Vagina (tissue), 2 donors: ENCODE data around the gene ATOH1. TPM values are rescaled to one million over a fixed set of nuclear protein-coding genes. Genes with fewer than 3 reads are reported as not detected.

Experiments
- DNase-seq, 2 donors: peaks; one replicate each; pipeline ENCODE4 v3.0.0-alpha.2; 2017; ENCODE audit errors: extremely low spot score in 2 of 2
- H3K27ac ChIP-seq: fragments of 200-600 bp; sonication (generic); one replicate; pipeline ENCODE4 v1.5.1; 2019
- H3K27me3 ChIP-seq: fragments of 200-600 bp; sonication (generic); one replicate; pipeline ENCODE4 v1.5.1; 2019
- H3K36me3 ChIP-seq, 2 donors: fragments of 200-600 bp; sonication (generic); one replicate each; pipeline ENCODE4 v1.5.1; 2017 to 2019
- H3K4me1 ChIP-seq: fragments of 200-600 bp; sonication (generic); one replicate; pipeline ENCODE4 v1.5.1; 2019
- H3K4me3 ChIP-seq, 2 donors: fragments of 200-600 bp; sonication (generic); 1 replicate in 1 of 2; 2 replicates in 1 of 2; pipeline ENCODE4 v1.5.1; 2016 to 2019
- H3K9me3 ChIP-seq: fragments of 200-600 bp; sonication (generic); one replicate; pipeline ENCODE4 v1.5.1; 2019
- POLR2A ChIP-seq, 2 donors: fragments of 450-650 bp; IDR thresholded peaks; one replicate each; pipeline ENCODE4 v1.6.1; 2017; ENCODE audit warnings: antibody characterized with exemption in 2 of 2, mild to moderate bottlenecking in 2 of 2, moderate library complexity in 2 of 2
- POLR2AphosphoS5 ChIP-seq, 2 donors: sonication (generic); formaldehyde crosslinking; IDR thresholded peaks; one replicate each; pipeline ENCODE4 v1.9.0; 2017; ENCODE audit warnings: antibody characterized with exemption in 2 of 2, mild to moderate bottlenecking in 2 of 2, low read depth in 1 of 2; ENCODE audit not compliant: insufficient read depth in 1 of 2
- intact Hi-C: fragments of 100-400 bp; cut with DNase I; formaldehyde crosslinking; loops from one replicate; pipeline ENCODE4 v1.15.1; 2023
- small RNA-seq: library from RNA; depleted of rRNA; stranded (forward); fragments of <200 nt; gene quantifications from one replicate; pipeline ENCODE3, GENCODE V24; 2016
- total RNA-seq: library from RNA; depleted of rRNA; stranded (reverse); fragments of >200 nt; gene quantifications from one replicate; pipeline ENCODE4 v1.2.3, GENCODE V29; 2016
- TF ChIP-seq, protein P1 (sequence below), 3 experiments: fragments of 450-650 bp in 2 of 3; fragments of 200-600 bp in 1 of 3; sonication (generic) in 1 of 3; IDR thresholded peaks; one replicate each; pipeline ENCODE4 v1.5.1; 2017 to 2019; ENCODE audit warnings: antibody characterized with exemption in 3 of 3, mild to moderate bottlenecking in 2 of 3, moderate library complexity in 2 of 3

Gene ATOH1
- total RNA-seq, 1 donor from 2014 or later, result not detected

DNA sequence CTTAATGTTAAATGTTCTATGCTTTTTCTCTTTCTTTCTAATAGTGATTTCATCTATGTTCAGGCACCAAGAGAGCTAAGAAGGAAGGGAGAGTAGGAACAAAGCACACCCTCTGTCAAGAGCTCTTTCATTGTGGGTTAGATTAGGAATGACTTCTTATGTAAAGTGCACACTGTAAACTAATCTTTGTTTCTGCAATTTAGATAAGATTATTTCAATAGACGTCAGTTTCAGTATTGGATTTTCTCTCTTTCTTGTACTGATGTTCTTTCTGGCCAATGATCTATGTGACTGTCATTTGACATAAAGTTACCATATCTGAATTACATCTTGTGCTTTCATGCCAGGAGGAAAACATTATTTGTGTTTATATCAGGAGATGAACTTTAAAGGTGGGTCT lies 48.2 kb downstream of the ATOH1 start:
- no peak for DNase-seq
- no peak overlapping the region for H3K27ac ChIP-seq
- no peaks in the 10 kb centered on the region for H3K27me3 ChIP-seq
- H3K9me3 ChIP-seq, result no peaks in the 10 kb centered on the region
- no peaks in the 10 kb centered on the region for H3K4me1 ChIP-seq
- H3K36me3 ChIP-seq, result no peaks in the 10 kb centered on the region
- TF ChIP-seq POLR2A (IDR thresholded peaks at IDR 0.05) (no peak), POLR2AphosphoS5 (IDR thresholded peaks at IDR 0.05; ENCODE audit: insufficient read depth in 1 of 2, low read depth in 1 of 2) (no peak)
- TF ChIP-seq, protein P1, sequence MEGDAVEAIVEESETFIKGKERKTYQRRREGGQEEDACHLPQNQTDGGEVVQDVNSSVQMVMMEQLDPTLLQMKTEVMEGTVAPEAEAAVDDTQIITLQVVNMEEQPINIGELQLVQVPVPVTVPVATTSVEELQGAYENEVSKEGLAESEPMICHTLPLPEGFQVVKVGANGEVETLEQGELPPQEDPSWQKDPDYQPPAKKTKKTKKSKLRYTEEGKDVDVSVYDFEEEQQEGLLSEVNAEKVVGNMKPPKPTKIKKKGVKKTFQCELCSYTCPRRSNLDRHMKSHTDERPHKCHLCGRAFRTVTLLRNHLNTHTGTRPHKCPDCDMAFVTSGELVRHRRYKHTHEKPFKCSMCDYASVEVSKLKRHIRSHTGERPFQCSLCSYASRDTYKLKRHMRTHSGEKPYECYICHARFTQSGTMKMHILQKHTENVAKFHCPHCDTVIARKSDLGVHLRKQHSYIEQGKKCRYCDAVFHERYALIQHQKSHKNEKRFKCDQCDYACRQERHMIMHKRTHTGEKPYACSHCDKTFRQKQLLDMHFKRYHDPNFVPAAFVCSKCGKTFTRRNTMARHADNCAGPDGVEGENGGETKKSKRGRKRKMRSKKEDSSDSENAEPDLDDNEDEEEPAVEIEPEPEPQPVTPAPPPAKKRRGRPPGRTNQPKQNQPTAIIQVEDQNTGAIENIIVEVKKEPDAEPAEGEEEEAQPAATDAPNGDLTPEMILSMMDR (IDR thresholded peaks at IDR 0.05), result no peak
- intact Hi-C loops, result no loop called here
- H3K4me3 ChIP-seq, result no peak overlapping the region

DNA sequence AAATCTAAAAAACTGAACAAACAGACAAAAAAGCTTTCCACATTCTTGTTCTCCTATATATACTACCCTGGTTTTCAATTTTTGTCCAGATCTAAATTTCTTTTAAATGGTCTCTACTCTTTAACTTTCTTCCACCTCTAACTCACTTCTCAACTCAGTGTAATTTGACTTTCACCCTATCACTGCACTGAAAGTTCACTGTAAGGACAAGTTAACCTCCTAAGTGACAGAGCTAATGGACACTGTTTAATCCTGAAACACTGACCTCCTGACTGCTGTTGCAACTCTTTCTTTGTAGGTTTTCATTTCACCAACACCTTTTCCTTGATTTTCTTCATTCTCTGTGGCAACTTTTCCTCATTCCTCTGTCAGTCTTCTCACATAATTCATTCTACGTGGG lies 50.0 kb downstream of the ATOH1 start:
- Histone ChIP-seq H3K27ac (no peak overlapping the region), H3K27me3 (no peaks in the 10 kb centered on the region), H3K9me3 (no peaks in the 10 kb centered on the region), H3K4me3 (no peak overlapping the region), H3K4me1 (no peaks in the 10 kb centered on the region), H3K36me3 (no peaks in the 10 kb centered on the region)
- TF ChIP-seq POLR2AphosphoS5 (IDR thresholded peaks at IDR 0.05; ENCODE audit: insufficient read depth in 1 of 2, low read depth in 1 of 2) (no peak), POLR2A (IDR thresholded peaks at IDR 0.05) (no peak)
- TF ChIP-seq, protein P1 (IDR thresholded peaks at IDR 0.05), result no peak
- intact Hi-C loops, result no loop called here
- no peak for DNase-seq

DNA sequence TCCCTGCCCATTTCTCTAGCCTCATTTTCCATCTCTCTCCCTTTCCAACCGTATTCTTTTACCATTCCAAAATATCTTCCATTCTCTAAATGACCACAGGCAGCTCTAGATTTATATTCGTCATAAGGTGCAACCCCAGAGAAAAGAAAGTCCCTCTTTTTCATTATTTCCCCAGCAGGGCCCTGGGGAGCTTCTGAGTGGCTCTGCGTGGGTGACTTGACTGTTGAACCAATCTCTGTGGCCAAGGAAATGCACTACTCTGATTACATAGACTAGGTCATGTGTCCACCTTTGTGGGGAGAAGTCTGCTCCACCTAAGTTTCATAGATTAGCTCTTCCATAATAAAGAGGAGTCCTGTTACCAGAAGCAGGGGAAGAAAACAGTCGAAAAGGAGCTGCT lies 51.4 kb downstream of the ATOH1 start:
- Histone ChIP-seq H3K27me3 (no peaks in the 10 kb centered on the region), H3K4me3 (no peak overlapping the region), H3K27ac (no peak overlapping the region), H3K9me3 (no peaks in the 10 kb centered on the region), H3K4me1 (no peaks in the 10 kb centered on the region), H3K36me3 (no peaks in the 10 kb centered on the region)
- intact Hi-C loops, result no loop called here
- no peak for TF ChIP-seq POLR2AphosphoS5 (IDR thresholded peaks at IDR 0.05; ENCODE audit: insufficient read depth in 1 of 2, low read depth in 1 of 2)
- TF ChIP-seq POLR2A (IDR thresholded peaks at IDR 0.05), result no peak
- TF ChIP-seq, protein P1 (IDR thresholded peaks at IDR 0.05), result no peak
- DNase-seq, result no peak

Small RNA genes within 50 kb of the gene (small RNA-seq; reads per million reads assigned to genes)
- gene RNA5SP164, result not detected
